ENCODE data around the gene CACNA2D2.

Gene CACNA2D2

DNA sequence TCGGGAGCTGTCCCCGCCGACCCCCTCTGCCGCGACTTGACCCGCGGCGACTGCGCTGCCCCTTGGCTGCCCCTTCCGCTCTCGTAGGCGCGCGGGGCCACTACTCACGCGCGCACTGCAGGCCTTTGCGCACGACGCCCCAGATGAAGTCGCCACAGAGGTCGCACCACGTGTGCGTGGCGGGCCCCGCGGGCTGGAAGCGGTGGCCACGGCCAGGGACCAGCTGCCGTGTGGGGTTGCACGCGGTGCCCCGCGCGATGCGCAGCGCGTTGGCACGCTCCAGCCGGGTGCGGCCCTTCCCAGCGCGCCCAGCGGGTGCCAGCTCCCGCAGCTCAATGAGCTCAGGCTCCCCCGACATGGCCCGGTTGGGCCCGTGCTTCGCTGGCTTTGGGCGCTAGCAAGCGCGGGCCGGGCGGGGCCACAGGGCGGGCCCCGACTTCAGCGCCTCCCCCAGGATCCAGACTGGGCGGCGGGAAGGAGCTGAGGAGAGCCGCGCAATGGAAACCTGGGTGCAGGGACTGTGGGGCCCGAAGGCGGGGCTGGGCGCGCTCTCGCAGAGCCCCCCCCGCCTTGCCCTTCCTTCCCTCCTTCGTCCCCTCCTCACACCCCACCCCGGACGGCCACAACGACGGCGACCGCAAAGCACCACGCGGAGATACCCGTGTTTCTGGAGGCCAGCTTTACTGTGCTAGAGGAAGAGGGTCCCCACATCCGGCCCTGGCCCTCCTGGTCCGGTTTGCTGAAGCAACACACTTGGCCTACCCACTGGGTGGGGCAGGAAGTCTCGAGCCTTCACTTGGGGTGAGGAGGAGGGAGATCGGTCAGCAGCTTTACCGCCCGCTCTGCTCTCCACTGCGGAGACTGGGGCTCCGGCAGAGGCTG, 162.7 kb downstream of the CACNA2D2 start, which contains the start of gene RASSF1:
Gene RASSF1, minus strand, starts transcription at position 389 of the 882 bp plus-strand sequence. Its CDS starts 31 bp downstream, at position 358.
- no peak for DNase-seq

DNA sequence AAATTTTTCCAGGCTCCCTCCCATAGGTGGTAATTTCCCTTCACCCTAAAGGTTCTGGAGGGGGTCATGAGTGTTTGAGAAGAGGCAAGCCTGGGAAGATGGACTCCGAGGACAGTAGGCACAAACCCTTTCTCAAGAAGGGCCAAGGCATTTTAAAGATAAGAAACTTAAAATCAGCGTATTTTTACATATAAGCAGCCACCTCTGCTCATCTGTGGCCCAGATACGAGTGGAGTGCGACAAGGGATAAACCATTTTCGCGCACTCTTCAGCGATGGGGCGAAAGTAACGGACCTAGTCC, 163.3 kb downstream of the CACNA2D2 start:
- DNase-seq: no peak

DNA sequence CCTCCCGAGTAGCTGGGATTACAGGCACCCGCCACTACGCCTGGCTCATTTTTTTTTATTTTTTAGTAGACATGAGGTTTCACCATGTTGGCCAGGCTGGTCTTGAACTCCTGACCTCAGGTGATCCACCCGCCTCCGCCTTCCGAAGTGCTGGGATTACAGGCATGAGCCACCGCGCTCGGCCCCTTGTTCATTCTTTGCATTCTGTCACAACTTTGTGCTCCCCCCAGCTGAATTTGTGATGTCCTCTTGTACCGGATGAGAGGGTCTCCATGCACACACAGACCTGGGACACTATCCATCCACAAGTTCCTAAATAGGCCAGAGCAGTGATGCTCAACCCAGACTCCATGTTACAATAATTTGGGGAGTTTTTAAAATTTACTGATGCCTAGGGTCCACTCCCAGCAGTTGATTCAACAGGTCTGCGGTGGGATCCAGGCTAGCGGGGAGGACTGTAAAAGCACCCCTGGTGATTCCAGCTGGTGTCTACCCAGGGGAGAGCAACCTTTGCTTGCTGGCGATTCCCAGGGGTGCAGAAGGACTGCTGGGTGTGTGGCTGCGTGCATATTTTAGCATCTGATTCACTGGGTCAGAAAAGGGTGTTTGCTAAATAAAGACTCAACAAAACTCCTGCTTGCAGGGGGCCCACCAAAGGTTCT, 163.8 kb downstream of the CACNA2D2 start:
- DNase-seq: no peak

DNA sequence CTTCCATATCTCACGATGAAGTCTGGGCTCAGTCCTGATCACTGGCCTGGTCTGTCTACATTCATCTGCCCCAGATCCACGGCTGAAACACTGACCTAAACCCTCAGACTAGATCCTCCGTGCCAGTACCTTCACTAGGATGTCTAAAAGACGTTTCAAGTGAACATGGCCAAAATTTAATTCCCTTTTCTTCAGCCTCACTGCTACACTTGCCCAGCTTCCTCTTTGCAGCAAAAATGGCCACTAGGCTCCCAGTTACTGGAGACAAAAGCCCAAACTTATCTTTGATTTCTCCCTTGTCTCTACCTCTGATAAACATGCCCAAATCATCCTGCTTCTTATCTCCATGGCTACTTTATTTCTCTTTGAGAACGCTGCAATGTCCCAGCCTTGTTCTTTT, 164.5 kb downstream of the CACNA2D2 start:
- DNase-seq: no peak

DNA sequence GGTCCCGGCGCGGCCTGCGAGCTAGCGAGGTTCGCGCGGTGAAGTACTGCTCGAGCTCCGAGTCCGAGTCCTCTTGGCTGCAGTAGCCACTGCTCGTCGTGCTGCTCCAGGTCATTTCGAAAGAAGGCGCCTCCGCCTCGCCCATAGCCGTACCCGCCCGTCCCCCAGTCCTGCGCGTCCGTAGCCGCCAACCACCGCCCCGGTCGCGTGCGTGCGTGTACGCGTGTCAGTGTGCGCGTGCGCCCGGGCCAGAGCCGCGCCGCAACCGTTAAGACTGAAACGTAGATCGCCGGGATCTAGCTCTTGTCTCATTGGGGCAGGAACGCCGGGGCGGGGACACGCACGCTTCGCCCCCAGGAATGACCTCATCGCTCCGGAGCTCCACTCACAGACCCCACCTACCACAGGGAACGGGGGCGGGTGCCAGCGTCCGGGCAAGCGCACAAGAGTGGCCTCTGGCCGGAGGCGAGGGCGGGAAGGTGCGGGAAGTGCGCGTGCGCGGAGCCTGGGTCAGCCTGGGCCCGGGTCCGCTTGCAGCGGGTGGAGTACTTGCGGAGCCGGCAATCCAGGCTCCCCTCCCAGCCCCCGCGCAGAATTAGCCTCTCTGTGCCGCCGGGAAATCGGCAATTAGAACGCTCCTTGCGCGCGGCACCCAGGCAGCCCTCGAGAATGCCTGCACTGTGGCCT, 166.1 kb downstream of the CACNA2D2 start:
- DNase-seq: peak; percentile 56

DNA sequence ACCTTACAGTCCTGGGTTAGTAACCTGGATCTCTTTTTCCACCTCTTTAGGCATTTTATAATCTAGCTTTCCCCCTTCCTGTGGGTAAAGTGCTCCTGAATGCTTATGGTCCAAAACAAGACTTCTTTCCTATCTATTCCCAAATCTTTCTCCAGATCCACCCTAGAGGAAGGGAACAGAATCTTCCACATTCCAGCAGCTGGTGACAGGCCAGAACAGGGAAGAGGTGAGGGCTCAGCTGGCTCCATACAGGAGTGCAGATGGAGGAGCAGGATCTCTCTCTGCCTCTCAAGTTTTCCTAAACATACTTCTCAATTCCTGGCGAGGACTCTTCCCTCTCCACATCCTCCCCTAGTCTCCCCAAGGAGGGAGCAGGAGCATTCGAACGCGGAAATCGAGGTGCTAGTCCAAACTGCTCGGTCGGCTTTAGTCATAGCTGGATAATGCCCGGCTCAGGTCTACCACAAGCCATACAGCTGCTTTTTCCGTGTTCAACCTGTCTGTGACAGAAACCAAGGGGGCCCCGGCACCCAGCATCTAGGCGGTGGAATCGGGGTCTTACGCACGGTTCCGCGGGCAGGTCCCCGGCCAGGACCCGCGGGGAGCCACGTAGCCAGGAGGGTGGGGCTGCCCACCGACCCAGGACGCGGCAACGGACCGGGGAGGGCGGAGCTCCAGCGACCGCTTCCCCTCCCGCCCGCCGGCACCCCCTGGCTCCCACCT, 166.8 kb downstream of the CACNA2D2 start:
- DNase-seq: no peak

DNA sequence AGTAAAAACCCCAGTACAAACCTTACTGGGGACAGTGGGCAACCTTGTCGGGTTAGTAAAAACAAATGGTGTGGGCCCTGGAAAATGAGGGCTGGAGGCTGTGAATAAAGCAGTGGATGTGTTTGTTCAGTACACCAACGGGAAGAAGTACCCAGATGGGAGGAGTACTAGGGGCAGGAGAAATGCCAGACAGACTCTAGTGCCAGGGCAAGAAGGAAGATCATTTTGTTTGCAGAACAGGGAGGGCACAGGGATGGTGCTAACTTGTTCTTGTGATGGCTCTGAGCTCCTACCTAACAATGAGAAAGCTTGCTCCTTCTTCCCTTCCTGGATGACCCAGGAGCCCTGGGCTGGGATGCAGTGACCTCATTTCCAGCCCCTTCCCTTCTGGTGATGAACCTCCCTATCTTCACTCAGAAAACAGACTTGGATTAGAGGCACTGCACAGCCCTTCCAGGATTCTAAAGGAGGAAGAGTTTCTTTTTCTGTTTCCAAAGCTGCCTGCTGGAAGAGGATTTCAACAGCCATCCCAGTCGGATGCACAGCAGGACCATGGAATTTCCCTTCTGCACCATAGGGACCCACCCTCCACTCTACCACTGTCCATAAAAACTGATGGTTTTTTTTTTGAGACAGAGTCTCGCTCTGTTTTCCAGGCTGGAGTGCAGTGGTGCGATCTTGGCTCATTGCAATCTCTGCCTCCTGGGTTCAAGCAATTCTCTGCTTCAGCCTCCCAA, 168.9 kb downstream of the CACNA2D2 start:
- no peak for DNase-seq

DNA sequence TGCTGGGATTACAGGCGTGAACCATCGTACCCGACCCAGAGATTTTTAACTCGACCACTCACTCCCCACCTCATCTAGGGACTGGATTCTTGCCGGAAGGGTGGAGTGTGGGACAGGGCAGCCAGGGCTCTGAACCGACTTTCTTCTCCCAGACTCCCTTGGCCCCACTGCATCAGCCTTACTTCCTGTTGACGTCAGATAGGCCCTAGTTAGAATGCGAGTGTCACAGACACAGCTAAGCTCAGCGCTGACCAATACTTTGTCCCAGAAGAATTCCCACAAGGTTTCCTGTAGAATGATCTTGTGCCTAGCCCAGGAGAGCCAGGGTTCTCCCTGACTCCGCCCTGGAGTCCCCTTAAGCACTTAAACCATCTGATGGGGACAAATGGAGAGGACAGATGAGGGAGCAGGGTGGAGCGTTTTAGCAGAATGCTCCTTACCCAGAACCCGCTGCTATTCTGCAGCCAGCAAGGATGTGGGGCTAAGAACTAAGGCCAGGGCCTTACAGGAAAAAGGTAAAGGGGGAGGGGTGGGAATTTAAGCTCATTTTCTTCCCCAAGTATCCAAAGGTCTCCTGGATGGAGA, 169.6 kb downstream of the CACNA2D2 start:
- DNase-seq: no peak

DNA sequence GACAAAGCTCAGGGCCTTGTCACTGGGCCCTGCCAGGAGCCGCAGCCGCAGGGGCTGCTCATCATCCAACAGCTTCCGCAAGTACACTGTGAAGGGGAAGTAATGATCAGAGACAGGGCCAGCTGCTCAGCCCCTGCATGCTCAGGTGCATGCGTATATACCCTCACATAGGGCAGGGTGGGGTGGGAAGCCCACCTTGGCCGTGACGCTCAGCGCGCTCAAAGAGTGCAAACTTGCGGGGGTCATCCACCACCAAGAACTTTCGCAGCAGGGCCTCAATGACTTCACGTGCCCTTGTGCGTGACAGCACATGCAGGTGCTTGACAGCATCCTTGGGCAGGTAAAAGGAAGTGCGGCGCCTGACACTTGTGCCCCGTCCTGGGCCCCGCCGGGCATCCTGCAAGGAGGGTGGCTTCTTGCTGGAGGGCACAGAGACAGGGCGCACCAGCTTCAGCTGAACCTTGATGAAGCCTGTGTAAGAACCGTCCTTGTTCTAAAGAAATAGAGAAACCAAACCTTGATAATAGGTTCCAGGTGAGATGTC, 172.0 kb downstream of the CACNA2D2 start:
- no peak for DNase-seq

DNA sequence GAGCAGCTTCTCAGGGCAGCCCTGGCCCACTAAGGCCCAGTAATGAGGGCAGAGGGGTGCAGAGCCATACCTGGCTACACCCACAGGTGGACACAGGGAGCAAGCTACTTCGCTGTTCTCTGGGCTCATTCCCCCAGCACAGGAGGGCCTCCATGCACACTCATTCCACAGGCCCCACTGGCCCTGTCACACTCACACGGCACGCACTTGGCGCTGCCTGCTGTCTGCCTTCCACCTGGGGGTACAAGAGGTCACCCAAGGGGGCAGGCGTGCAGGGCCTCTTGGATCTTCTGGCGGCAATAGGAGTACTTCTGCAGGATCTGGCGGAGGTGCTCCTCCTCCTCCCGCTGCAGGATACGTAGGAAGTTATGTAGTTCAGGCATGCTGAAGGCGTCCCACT, 173.1 kb downstream of the CACNA2D2 start:
- no peak for DNase-seq

DNA sequence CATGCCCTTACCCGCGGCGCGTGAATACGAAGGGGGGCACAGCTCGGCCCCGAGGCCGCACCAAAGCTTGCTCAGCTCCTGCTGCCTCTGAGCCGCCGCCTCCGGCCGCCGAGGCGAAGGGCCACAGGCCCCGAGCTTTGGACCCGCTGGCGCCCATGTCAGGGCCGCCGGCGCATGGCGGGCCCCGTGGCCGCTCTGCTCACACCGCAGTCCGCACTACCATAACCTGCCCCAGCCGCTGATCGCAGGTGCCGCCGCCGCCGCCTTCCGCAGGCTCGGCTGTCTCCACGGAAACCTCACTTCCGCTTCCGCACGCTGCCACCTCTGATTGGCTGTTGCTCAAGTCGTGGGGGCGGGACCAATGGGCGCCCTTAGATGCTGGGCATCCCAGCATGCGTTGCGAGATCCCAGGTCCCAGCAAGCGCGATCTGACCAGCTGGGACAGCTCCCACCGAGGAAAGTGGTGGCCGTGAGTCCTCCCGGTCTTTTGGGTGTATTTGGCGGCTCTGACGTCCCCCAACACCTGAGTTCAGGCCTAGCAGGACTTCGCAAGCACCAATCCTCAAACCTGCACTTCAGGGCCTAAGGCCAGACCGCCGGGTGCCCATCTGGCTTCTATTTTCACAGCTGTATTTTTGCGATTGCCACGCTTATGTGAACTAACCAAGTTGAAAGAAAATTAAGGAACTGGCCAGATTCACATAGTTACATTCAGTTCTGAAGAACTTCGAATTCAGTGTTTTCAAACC, 175.3 kb downstream of the CACNA2D2 start, which contains the start of gene TUSC2:
Gene TUSC2, minus strand, starts transcription at position 281 of the 749 bp plus-strand sequence. Its CDS starts 124 bp downstream, at position 157.
- peak; percentile 42 for DNase-seq

DNA sequence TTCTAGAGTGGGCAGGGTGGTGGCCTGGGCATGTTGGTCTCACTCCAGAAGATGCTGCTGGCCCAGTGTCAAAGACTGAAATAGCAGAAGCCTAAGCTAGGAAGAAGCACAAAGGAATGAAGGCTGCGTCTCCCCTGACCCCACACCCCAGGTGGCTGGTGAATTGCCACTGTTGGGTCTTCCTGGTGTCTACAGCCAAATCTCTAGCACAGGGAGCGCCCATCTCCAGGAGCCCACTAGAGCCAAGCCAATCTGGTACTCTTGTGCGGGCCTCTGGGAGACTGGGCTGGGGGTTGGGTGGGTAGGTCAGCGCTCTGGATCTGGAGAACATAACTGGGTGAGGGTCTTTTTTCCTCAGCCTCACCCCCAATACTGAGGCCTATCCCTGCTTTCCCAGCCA, 176.3 kb downstream of the CACNA2D2 start:
- DNase-seq: no peak

DNA sequence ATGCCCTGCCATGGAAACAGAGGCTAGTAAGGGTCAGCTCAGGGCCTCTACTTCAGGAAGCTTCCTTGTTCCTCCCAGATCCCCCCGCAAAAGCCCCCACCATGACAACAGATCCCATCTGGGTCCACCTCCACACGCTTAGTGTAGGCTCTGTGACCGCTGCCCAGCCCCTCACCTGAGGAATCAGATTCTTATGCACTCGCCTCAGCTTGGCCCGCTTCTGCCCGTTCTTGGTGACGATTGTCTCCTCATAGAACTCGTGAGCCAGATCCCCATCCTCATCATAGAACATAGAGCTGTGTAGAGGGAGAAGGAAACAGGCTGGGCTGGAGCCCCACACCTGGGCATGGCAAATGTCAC, 177.3 kb downstream of the CACNA2D2 start:
- DNase-seq: no peak

DNA sequence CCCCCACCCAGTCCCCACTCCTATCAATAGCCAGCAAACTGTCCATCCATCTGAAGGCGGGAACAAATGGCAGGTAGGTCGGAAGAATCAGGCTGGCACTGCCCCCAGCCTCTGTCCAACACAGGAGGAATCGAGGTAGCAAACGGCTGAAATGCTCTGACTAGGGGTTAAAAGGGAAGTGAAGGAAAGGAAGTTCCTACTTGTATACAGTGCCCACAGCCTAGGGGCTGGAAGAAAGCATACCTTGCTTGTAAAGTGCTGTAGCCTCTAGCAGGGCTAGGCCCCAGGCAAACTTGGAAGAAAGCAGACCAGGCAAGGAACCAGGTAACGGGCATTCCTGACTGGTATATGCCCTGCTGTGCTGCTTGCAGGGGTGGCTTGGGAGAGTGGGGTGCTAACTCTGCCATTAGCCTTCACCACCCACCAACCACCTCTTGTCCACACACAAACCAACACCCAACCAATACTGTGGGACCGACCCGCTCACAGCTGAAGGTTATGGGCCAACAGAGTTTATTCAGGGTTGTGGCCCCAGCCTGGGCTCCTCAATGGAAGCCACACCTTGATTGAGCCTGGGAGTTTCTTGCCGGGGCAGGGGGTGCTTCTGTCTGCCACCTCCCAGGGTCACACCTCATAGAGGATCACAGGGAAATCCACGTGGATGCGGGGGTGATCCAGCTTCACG, 177.8 kb downstream of the CACNA2D2 start:
- no peak for DNase-seq

DNA sequence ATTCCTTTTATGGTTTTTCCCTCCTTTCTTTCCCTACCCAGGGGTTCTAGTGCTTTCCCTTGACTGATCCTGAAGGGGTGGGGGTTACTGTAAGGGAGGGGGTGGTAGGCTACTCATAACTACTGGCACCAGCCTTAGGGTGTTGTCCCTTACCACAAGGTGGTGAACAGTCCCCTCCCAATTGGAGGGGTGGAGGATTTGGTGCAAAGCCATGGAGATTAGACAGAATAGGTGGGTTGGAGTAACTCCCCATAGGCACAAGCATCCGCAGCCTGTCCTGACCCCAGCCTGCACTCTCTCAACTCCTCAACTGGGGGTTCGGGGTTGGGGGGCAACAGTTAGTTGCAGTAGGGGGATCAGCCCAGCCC, 178.3 kb downstream of the CACNA2D2 start:
- DNase-seq: no peak

DNA sequence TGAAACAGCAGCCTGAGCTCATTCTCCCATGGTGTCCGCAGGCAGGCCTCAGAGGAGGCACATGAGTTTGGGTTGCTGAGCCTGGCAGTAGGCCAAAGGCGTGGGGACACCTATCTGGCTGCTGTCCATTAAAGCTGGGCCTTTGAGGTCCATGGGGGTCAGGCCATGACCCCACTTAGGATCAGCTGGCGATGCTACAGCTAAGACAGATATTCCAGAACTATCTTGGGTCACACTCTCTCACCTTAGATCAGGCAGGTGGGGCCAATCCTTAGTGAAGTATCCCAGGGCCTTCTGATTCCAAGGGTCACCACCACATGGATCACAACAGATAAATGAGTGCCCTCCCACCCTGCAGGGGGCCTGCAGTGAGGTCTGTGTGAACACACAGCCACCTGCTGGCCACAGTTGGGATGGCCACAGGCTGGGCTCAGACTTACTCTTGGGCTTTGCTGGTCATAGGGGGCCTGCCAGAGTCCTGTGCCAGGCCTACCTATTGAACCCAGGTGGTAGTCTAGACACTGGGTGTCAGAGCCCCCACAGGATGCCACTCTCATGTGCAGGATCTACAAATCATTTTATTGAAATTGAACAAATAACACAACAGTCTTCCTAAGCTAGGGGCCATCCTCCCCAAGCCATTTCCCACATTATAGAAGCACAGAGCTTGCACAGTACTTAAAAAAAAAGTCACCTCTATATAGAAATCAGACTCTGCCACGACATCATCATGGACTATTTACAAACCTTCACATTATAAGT, 178.9 kb downstream of the CACNA2D2 start:
- no peak for DNase-seq

DNA sequence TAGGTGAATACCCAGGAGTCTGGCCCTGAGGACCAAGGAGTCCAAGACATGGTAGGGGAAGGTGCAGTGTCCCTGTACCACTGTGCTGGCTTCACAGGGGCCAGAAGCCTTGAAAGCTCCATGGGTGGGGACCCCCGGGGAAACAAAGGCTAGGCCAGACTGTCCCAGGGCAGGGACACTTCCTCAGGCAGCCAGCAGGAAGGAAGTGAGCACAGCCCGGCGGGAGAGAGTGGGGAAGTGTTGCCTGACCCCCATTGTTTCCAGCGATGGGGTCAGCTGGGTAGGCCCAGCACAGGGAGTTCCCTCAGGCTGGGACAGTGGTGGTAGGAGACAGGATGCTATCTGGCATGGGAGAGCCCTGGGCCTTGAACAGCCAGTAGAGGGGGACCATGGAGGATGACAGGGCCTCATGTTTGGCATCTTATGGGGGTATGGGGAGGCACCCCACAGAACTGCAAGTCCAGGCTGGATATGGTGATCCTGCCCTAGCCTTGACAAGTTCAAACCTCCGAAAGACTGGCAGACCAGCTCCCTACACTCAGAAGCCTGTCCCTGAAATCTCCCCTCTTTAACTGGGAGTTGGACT, 179.7 kb downstream of the CACNA2D2 start:
- DNase-seq: no peak

DNA sequence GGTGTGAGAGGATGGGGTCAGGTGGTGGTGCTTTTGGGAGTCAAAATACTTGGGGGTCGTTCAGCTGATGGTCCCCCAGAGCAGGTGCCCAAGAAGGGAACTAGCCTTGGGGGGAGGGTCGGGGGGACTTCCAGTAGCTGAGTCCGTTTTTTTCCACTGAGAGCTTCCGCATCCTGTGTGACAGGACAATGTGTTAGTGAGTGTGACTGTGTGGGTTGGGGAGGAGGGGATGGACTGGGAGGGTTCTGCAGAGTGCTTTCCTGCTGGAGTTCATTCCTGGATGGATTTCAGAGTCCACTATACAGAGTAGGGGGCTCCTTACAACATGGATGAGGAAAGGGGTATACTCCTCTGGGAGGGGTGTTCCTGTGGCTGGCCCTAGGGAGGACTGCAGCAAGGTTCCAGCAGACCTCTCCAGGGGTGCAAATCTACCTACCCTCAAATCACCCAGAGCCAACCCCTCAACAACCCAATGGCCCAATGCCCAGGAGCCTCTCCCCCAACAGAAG, 180.3 kb downstream of the CACNA2D2 start:
- no peak for DNase-seq
